Loucy (cell line): ENCODE results near the gene HS1BP3.

Source experiments
- EZH2phosphoT487 ChIP-seq: fragments of 200-600 bp; IDR thresholded peaks from 2 replicates; pipeline ENCODE4 v1.6.1; 2018; ENCODE audit warnings: antibody characterized with exemption, mild to moderate bottlenecking, moderate library complexity, borderline replicate concordance
- TF ChIP-seq, protein P1 (sequence below): fragments of 200-600 bp; sonication (generic); conservative IDR thresholded peaks from 2 replicates; pipeline ENCODE4 v1.5.1; 2014; ENCODE audit warnings: mild to moderate bottlenecking, antibody characterized with exemption, low read length

DNA sequence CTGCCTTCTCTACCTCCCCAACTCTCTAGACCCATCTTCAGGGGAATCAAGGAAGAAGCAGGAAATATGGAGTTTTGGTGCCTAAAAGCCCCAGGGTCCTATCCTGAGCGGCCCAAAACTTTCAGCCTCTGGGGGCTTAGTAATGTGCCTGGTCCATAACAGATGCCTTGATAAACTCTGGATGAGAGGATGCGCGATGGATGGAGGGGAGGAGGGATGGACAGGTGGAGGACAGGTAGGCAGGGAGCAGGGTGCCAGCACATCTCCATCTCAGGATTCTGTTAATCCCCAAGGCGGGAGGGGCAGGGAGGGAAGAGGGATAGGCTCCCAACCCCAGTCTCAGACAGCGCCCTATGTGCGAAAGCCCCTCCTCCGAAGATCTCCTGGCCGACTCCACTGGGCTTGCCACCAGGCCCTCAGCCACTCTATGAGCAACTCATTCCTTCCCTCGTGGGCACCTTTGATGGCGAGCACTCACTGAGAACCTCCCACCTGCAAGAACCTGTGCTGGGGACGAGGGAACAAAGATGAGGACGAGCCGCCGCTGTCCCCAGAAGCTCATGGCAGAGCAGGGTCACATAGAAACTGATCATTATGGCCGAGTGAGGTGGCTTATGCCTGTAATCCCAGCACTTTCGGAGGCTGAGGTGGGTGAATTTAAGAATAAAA lies 23.1 kb downstream of the HS1BP3 start:
- TF ChIP-seq, protein P1, sequence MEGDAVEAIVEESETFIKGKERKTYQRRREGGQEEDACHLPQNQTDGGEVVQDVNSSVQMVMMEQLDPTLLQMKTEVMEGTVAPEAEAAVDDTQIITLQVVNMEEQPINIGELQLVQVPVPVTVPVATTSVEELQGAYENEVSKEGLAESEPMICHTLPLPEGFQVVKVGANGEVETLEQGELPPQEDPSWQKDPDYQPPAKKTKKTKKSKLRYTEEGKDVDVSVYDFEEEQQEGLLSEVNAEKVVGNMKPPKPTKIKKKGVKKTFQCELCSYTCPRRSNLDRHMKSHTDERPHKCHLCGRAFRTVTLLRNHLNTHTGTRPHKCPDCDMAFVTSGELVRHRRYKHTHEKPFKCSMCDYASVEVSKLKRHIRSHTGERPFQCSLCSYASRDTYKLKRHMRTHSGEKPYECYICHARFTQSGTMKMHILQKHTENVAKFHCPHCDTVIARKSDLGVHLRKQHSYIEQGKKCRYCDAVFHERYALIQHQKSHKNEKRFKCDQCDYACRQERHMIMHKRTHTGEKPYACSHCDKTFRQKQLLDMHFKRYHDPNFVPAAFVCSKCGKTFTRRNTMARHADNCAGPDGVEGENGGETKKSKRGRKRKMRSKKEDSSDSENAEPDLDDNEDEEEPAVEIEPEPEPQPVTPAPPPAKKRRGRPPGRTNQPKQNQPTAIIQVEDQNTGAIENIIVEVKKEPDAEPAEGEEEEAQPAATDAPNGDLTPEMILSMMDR = no peak
- no peak for TF ChIP-seq EZH2phosphoT487
